ENCODE measurements around the gene ACTMAP. TPM values are rescaled to one million over a fixed set of nuclear protein-coding genes. Genes with fewer than 3 reads are reported as not detected.
A peak's percentile ranks its signal among the peaks of the same experiment; 100 is the strongest.

The ACTMAP gene
- total and polyA plus RNA-seq, 9 of the 15 experiments (the other 6 are each of a cell fraction or from before 2014, with no cell fraction given), result 1.7 to 16.6 (median 4.9) TPM

GRCh38 chr19:40724855-40725254, 25.4 kb downstream of the ACTMAP start:
- ATAC-seq, result no peak
- POLR2A ChIA-PET, result interaction anchor here (0.9 kb wide), 1 partner anchor 29 kb away, joined by 4 read pairs; no protein-coding TSS in a partner anchor
- CTCF ChIA-PET (ENCODE audit: low intra/inter-chr PET ratio), result no interaction called here

More at GRCh38 chr19:40724855-40725254, 25.4 kb downstream of the ACTMAP start:
- BruUV-seq (replicated peaks), result no TSS peak
- no peaks in the 10 kb centered on the region for H4K20me1 ChIP-seq (replicated peaks; ENCODE audit: control insufficient read depth, insufficient read depth, low read length)
- FAIRE-seq (no peak), DNase-seq (ENCODE audit: extremely low read depth in 1 of 4, low spot score in 3 of 4) (no peak)
- in situ Hi-C loops (cut with MboI), result no loop called here
- WGBS (ENCODE audit: insufficient coverage, low coverage, missing lambda C conversion rate), result 90% methylated on average over 3 of the region's 3 CpGs
- no peak overlapping the region for H3K4me2 ChIP-seq (ENCODE audit: insufficient read depth, low read length)
- peaks cover 0 to 4% of the 10 kb centered on the region in 2 experiments; a peak in 2 of 5 replicates for H3K4me1 ChIP-seq (replicated peaks in 1 of 2; ENCODE audit: control insufficient read depth in 2 of 2, insufficient read depth in 2 of 2, low read length in 2 of 2)
- H3K9me1 ChIP-seq (ENCODE audit: control insufficient read depth, insufficient read depth, low read length), result peaks cover 4% of the 10 kb centered on the region
- H3K4me3 ChIP-seq, result no peak overlapping the region
- peak overlapping the region in 1 of 2 experiments; percentile 23; a peak in 1 of 4 replicates for H3K9ac ChIP-seq (ENCODE audit: insufficient read depth in 1 of 2, low read depth in 2 of 2, low read length in 2 of 2)
- H3K9me3 ChIP-seq (replicated peaks; ENCODE audit: control insufficient read depth, insufficient read depth, low read depth, low read length), result no peaks in the 10 kb centered on the region
- H3K36me3 ChIP-seq (ENCODE audit: control insufficient read depth, insufficient read depth, low read length), result peaks cover 42% of the 10 kb centered on the region
- H3K27me3 ChIP-seq (ENCODE audit: control insufficient read depth in 2 of 2, insufficient read depth in 2 of 2, low read length in 2 of 2), result no peaks in the 10 kb centered on the region
- peaks cover 23% of the 10 kb centered on the region for H3K79me2 ChIP-seq (ENCODE audit: control insufficient read depth, insufficient read depth, low read length)
- intact Hi-C loops (cut with micrococcal nuclease), result no loop called here
- H2AFZ ChIP-seq (ENCODE audit: low read depth, low read length), result no peak overlapping the region
- no peak for TF ChIP-seq ZNF584 (CRISPR knock-in tag; IDR thresholded peaks at IDR 0.05; ENCODE audit: low read depth)
- TF ChIP-seq ZNF253 (CRISPR knock-in tag; conservative IDR thresholded peaks at IDR 0.05), result no peak
- no peak for TF ChIP-seq ZSCAN29 (IDR thresholded peaks at IDR 0.05)
- TF ChIP-seq MLX (CRISPR knock-in tag; conservative IDR thresholded peaks at IDR 0.05), result no peak
- no peak for TF ChIP-seq SIN3B (IDR thresholded peaks at IDR 0.05; ENCODE audit: low read depth)
- TF ChIP-seq MIER1 (IDR thresholded peaks at IDR 0.05; ENCODE audit: low read depth), result no peak
- TF ChIP-seq ZBED1 (IDR thresholded peaks at IDR 0.05), result no peak
- no peak for TF ChIP-seq CHAMP1 (IDR thresholded peaks at IDR 0.05)
- no peak for TF ChIP-seq ZNF311 (CRISPR knock-in tag; IDR thresholded peaks at IDR 0.05)
- no peak for TF ChIP-seq THAP7 (CRISPR knock-in tag; IDR thresholded peaks at IDR 0.05)
- no peak for TF ChIP-seq U2AF1 (optimal IDR thresholded peaks at IDR 0.05; ENCODE audit: low read depth, low read length)
- TF ChIP-seq E2F3 (CRISPR knock-in tag; IDR thresholded peaks at IDR 0.05), result no peak
- TF ChIP-seq ARID4B (CRISPR knock-in tag; IDR thresholded peaks at IDR 0.05), result no peak
- no peak overlapping the region for H3K27ac ChIP-seq (ENCODE audit: extremely low read depth, low read depth, low read length)

Data from K562 (cell line).